Skin epidermis (tissue), 12 donors: ENCODE data around the gene MCUB.
"Not testable (repeated sequence)": the region's sequence is repeated elsewhere in the genome, so short reads cannot be mapped to it uniquely, and the experiment has no call there.

ENCODE experiments used
- H3K27ac ChIP-seq, 21 experiments: fragments of 200-600 bp; sonication (generic) in 11 of 21; one replicate each; pipeline ENCODE4 v1.5.0; 2020; ENCODE audit warnings: mild to moderate bottlenecking in 3 of 21, inconsistent platforms in 2 of 21, moderate library complexity in 2 of 21
- H3K4me3 ChIP-seq, 7 experiments: fragments of 200-600 bp; sonication (generic) in 2 of 7; one replicate each; pipeline ENCODE4 v1.5.0; 2020; ENCODE audit warnings: inconsistent platforms in 2 of 7, mild to moderate bottlenecking in 2 of 7, moderate library complexity in 1 of 7

The MCUB gene

GRCh38 chr4:109559983-109560686 lies at the start of gene MCUB:
TSS of gene MCUB (plus strand) at chr4:109560246. CDS start at chr4:109560338, 92 bp downstream.
- Histone ChIP-seq H3K27ac (peak within 1 kb of the TSS; percentile 75 to 98 (median 90)), H3K4me3 (peak within 1 kb of the TSS; percentile 58 to 90 (median 82))

GRCh38 chr4:109510687-109511086 lies 49.4 kb upstream of the MCUB start:
- H3K4me3 ChIP-seq = no peak overlapping the region

GRCh38 chr4:109511414-109511813 lies 48.6 kb upstream of the MCUB start:
- Histone ChIP-seq H3K4me3 (no peak overlapping the region), H3K27ac (no peak overlapping the region)

More at GRCh38 chr4:109510687-109511086, 49.4 kb upstream of the MCUB start:
- H3K27ac ChIP-seq = no peak overlapping the region

- not testable (repeated sequence) for H3K4me3 ChIP-seq, H3K27ac ChIP-seq
These were observed 46.7 kb upstream of the MCUB start for GRCh38 chr4:109513368-109513767.

GRCh38 chr4:109532182-109532581 lies 27.9 kb upstream of the MCUB start:
- Histone ChIP-seq H3K27ac (no peak overlapping the region), H3K4me3 (no peak overlapping the region)

- Histone ChIP-seq H3K27ac (no peak overlapping the region), H3K4me3 (no peak overlapping the region)
These were observed 14.6 kb upstream of the MCUB start for GRCh38 chr4:109545401-109545800.

- H3K4me3 ChIP-seq = no peak overlapping the region
- H3K27ac ChIP-seq = no peak overlapping the region
These were observed 12.7 kb upstream of the MCUB start for GRCh38 chr4:109547394-109547793.

- Histone ChIP-seq H3K27ac (peak overlapping the region in 3 of 21 experiments; percentile 2 to 59 (median 35)), H3K4me3 (no peak overlapping the region)
These were observed 11.4 kb upstream of the MCUB start for GRCh38 chr4:109548655-109549054.

- H3K4me3 ChIP-seq = no peak overlapping the region
- H3K27ac ChIP-seq = no peak overlapping the region
These were observed 7.8 kb upstream of the MCUB start for GRCh38 chr4:109552237-109552636.

- no peak overlapping the region for H3K27ac ChIP-seq
- H3K4me3 ChIP-seq = no peak overlapping the region
These were observed 6.9 kb upstream of the MCUB start for GRCh38 chr4:109553130-109553529.

GRCh38 chr4:109554971-109555370 lies 5.1 kb upstream of the MCUB start:
- Histone ChIP-seq H3K4me3 (no peak overlapping the region), H3K27ac (no peak overlapping the region)

GRCh38 chr4:109557433-109557832 lies 2.6 kb upstream of the MCUB start:
- Histone ChIP-seq H3K27ac (no peak overlapping the region), H3K4me3 (no peak overlapping the region)

- not testable (repeated sequence) for H3K27ac ChIP-seq, H3K4me3 ChIP-seq
These were observed 2.0 kb upstream of the MCUB start for GRCh38 chr4:109558095-109558494.

- Histone ChIP-seq H3K27ac (peak overlapping the region; percentile 50 to 98 (median 90)), H3K4me3 (peak overlapping the region; percentile 58 to 90 (median 82))
These were observed 442 bp upstream of the MCUB start for GRCh38 chr4:109559625-109559982.

GRCh38 chr4:109560687-109561461 lies 828 bp downstream of the MCUB start:
- Histone ChIP-seq H3K4me3 (peak overlapping the region; percentile 58 to 90 (median 82)), H3K27ac (peak overlapping the region; percentile 75 to 98 (median 90))

- Histone ChIP-seq H3K27ac (peak overlapping the region in 1 of 21 experiments; percentile 93), H3K4me3 (no peak overlapping the region)
These were observed 2.6 kb downstream of the MCUB start for GRCh38 chr4:109562457-109563239.

GRCh38 chr4:109571494-109571893 lies 11.4 kb downstream of the MCUB start:
- no peak overlapping the region for H3K27ac ChIP-seq
- H3K4me3 ChIP-seq = no peak overlapping the region

GRCh38 chr4:109572154-109572553 lies 12.1 kb downstream of the MCUB start:
- no peak overlapping the region for H3K4me3 ChIP-seq
- no peak overlapping the region for H3K27ac ChIP-seq

GRCh38 chr4:109574443-109574850 lies 14.4 kb downstream of the MCUB start:
- H3K4me3 ChIP-seq = no peak overlapping the region
- no peak overlapping the region for H3K27ac ChIP-seq
